Parathyroid adenoma (tissue), 2 donors: ENCODE measurements around the gene OR56A4.

Experiments used
- H2AFZ ChIP-seq: fragments of 300-600 bp; sonication (generic); one replicate; pipeline ENCODE4 v1.7.0; 2017; ENCODE audit warnings: antibody characterized with exemption, mild to moderate bottlenecking
- H3K27ac ChIP-seq: fragments of 300-600 bp; sonication (generic); one replicate; pipeline ENCODE4 v1.7.0; 2017
- H3K27me3 ChIP-seq: fragments of 300-600 bp; sonication (generic); one replicate; pipeline ENCODE4 v1.7.0; 2017; ENCODE audit warnings: low read length; ENCODE audit not compliant: control insufficient read depth, insufficient read depth
- H3K36me3 ChIP-seq: fragments of 300-600 bp; sonication (generic); one replicate; pipeline ENCODE4 v1.7.0; 2017; ENCODE audit warnings: low read length; ENCODE audit not compliant: control insufficient read depth, insufficient read depth
- H3K4me1 ChIP-seq: fragments of 300-600 bp; sonication (generic); one replicate; pipeline ENCODE4 v1.7.0; 2017; ENCODE audit warnings: control low read depth
- H3K4me2 ChIP-seq: fragments of 300-600 bp; sonication (generic); one replicate; pipeline ENCODE4 v1.7.0; 2017; ENCODE audit warnings: low read length
- H3K4me3 ChIP-seq: fragments of 300-600 bp; sonication (generic); one replicate; pipeline ENCODE4 v1.7.0; 2017; ENCODE audit warnings: low read depth, low read length
- H3K79me2 ChIP-seq: fragments of 300-600 bp; sonication (generic); one replicate; pipeline ENCODE4 v1.7.0; 2017; ENCODE audit warnings: control low read depth
- H3K9ac ChIP-seq: fragments of 300-600 bp; sonication (generic); one replicate; pipeline ENCODE4 v1.7.0; 2017; ENCODE audit warnings: mild to moderate bottlenecking
- H3K9me3 ChIP-seq: fragments of 300-600 bp; sonication (generic); one replicate; pipeline ENCODE4 v1.7.0; 2017; ENCODE audit warnings: low read length; ENCODE audit not compliant: control insufficient read depth
- TF ChIP-seq, protein P1 (sequence below): fragments of 300-600 bp; sonication (generic); IDR thresholded peaks from one replicate; pipeline ENCODE4 v1.7.0; 2017; ENCODE audit warnings: antibody characterized with exemption, mild to moderate bottlenecking
- donor health status: primary hyperparathyroidism.

OR56A4 gene, protein sequence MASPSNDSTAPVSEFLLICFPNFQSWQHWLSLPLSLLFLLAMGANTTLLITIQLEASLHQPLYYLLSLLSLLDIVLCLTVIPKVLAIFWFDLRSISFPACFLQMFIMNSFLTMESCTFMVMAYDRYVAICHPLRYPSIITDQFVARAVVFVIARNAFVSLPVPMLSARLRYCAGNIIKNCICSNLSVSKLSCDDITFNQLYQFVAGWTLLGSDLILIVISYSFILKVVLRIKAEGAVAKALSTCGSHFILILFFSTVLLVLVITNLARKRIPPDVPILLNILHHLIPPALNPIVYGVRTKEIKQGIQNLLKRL

DNA sequence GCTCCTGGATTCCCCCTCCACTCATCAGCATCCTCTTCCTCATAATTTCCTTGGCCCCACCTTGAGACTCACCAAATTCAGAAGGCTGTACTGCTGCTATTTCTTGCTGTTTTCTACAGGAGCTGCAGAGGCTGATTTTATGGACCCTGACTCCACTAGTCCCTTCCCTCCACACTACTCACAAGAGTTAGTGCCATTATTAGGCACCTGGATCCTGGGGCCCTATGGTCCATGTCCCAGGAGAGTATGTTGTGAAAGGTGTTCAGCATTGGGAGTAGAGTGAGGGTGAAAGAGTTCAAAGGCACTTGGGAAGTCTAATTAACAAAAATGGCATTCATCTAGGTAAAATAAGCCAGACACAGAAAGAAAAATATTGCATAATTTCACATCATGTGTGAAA lies at the start of gene OR56A4:
Gene OR56A4 (minus strand): TSS at position 101 of the 400 bp plus-strand sequence. CDS start 3,954 bp downstream, outside the sequence.
- Histone ChIP-seq H2AFZ (no peak within 1 kb of the TSS), H3K79me2 (no peaks in the 10 kb centered on the region), H3K4me3 (no peak within 1 kb of the TSS), H3K27ac (no peak within 1 kb of the TSS), H3K4me2 (no peak within 1 kb of the TSS), H3K36me3 (no peaks in the 10 kb centered on the region), H3K4me1 (no peaks in the 10 kb centered on the region), H3K9me3 (no peaks in the 10 kb centered on the region), H3K27me3 (no peaks in the 10 kb centered on the region), H3K9ac (no peak within 1 kb of the TSS)
- TF ChIP-seq, protein P1, sequence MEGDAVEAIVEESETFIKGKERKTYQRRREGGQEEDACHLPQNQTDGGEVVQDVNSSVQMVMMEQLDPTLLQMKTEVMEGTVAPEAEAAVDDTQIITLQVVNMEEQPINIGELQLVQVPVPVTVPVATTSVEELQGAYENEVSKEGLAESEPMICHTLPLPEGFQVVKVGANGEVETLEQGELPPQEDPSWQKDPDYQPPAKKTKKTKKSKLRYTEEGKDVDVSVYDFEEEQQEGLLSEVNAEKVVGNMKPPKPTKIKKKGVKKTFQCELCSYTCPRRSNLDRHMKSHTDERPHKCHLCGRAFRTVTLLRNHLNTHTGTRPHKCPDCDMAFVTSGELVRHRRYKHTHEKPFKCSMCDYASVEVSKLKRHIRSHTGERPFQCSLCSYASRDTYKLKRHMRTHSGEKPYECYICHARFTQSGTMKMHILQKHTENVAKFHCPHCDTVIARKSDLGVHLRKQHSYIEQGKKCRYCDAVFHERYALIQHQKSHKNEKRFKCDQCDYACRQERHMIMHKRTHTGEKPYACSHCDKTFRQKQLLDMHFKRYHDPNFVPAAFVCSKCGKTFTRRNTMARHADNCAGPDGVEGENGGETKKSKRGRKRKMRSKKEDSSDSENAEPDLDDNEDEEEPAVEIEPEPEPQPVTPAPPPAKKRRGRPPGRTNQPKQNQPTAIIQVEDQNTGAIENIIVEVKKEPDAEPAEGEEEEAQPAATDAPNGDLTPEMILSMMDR, result no peak

DNA sequence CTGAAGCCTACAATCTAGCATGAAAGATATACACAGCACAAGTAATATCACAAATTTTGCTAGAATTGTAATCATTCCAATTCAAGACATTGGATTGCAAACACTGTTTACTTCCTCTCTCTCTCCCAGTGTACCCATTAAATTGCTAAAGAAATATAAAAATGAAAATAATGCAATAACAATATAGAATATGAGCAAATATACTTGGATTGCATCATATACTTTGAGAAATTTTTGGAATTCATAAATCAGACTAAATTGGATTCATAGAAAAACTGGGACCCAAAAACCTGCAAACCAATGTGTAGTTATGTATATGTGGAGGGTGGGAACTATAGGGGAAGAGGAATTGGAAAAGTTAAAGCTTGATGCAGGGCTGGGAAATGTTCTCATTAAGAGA lies 48.8 kb upstream of the OR56A4 start:
- Histone ChIP-seq H3K9me3 (no peaks in the 10 kb centered on the region), H3K4me2 (no peak overlapping the region), H2AFZ (no peak overlapping the region), H3K9ac (no peak overlapping the region), H3K27ac (no peak overlapping the region), H3K27me3 (no peaks in the 10 kb centered on the region), H3K4me1 (no peaks in the 10 kb centered on the region), H3K79me2 (no peaks in the 10 kb centered on the region), H3K4me3 (no peak overlapping the region), H3K36me3 (no peaks in the 10 kb centered on the region)
- TF ChIP-seq, protein P1, result no peak

DNA sequence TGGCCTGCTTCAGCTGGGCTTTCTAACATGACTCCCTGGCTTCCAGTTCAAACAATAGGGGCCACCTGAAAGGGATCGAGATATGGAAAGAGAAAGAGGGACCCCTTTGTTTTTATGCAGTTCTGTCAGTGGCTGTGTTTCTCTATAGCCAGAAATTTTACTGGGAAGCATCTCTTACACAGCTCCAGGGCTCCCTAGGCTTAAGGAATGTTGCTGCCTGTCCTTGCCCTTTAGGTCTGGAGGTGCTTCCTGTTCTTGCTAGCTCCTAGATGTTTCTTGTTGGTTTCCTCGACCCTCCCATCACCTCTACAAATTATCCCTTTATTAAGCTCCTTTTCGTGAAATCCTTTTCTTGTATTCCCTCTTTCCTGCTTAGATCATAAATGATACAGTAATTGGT lies 45.6 kb upstream of the OR56A4 start:
- Histone ChIP-seq H3K9ac (no peak overlapping the region), H3K4me3 (no peak overlapping the region), H3K27me3 (no peaks in the 10 kb centered on the region), H3K9me3 (no peaks in the 10 kb centered on the region), H2AFZ (no peak overlapping the region), H3K79me2 (no peaks in the 10 kb centered on the region), H3K36me3 (no peaks in the 10 kb centered on the region), H3K4me2 (no peak overlapping the region), H3K27ac (no peak overlapping the region), H3K4me1 (no peaks in the 10 kb centered on the region)
- TF ChIP-seq, protein P1, result no peak

DNA sequence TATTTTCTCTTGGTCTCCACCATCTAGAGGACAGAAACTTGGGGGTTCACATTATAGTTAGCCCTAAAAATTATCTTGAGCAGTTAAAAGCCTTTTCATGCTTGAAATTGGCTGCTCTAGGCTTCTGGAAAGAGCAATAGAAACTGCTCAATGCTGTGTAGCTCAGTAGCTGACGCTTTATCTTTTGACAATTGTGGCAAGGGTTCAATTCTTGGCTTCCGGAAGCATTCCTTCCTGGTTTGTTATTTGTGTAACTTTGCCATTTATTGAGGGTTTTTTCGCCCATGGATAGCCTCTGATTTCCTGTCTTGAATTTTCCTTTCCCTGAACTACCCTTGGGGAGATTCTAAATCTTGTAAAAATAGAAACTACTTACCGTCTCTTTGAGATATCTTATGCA lies 34.1 kb upstream of the OR56A4 start:
- TF ChIP-seq, protein P1, result no peak
- Histone ChIP-seq H3K4me3 (no peak overlapping the region), H3K27ac (no peak overlapping the region), H3K79me2 (no peaks in the 10 kb centered on the region), H3K4me2 (no peak overlapping the region), H3K9me3 (no peaks in the 10 kb centered on the region), H3K36me3 (no peaks in the 10 kb centered on the region), H3K4me1 (no peaks in the 10 kb centered on the region), H3K9ac (no peak overlapping the region), H3K27me3 (no peaks in the 10 kb centered on the region), H2AFZ (no peak overlapping the region)
